HG02623 (cell line): Measurements from ENCODE around the gene HDAC8.

Experiments used
- ATAC-seq: cut with Tn5 transposase; IDR thresholded peaks from one replicate; pipeline ENCODE4 v1.9.1; 2021; ENCODE audit warnings: moderate library complexity; ENCODE audit not compliant: unreplicated experiment

Gene HDAC8

DNA sequence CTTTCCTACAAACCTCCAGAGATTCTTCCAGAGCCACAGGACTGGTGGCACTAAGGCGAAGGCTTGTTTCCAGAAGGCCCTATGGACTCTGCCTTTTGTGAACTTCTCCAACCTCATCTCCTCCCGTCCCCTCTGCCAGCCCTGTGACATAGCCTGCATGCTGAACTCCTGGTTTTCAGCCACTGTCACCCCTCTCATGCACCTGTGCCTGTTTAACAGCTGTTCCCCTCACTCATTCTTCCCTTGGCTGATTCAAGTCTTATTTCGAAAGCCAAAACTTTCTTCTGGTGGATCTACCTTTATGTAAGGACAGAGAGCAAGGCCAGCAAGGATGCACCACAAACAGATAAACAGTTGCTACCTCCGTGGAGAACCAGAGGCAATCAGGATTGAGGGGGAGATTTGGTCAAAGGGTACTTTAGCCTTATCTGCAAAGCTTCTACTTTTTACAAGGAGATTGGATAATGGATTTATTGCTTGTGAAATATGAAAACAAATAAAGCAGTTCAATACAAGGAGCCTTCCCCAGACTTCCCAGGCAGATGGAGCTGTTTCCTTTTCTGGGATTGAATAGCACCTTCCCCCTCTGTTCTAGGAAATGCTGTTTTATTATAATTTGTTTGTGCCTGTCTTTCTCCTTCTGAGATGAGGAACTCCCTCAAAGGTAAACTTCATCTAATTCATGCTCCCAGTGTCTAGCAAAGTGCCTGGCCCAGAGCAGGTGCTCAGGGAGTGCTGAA lies 272.6 kb downstream of the HDAC8 start:
- no peak for ATAC-seq

DNA sequence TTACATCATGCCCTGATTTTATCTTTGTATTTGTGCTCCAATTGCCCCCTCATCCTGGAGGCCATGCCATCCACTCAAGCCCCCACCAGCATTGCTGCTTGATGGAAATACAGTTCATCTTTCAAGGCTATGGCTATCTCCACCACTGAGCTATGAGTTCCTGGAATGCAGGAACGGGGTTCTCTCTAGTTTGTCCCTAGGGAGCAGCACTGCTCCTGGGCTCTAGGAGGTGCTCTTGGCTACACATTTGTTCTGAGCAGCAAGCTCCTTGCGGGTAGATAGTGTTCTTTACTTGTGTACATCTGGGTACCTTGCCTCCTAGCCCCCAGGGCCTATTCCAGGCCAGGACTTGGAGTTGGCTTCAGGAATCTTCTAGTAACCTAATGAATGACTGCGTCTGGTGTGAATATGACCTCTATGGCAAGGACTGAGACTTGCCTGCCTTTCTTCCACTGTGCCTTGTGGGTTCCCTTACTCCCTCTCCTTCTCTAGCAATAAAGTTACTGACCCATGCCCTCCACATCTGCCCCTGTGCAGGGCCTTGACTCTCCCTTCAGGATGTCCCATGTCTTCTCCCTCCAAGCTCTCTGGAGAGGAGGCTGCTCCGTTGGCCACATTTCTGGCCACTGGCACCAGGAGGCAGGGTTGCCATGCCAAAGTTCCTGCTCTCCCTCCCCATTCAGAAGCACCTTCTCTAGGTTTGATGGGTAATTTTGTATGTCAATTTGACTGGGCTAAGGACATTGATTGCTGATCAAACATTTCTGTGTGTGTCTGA lies 274.5 kb downstream of the HDAC8 start:
- ATAC-seq, result no peak

- ATAC-seq, result no peak
Measured at GRCh38 chrX:72296991-72297390, 275.7 kb downstream of the HDAC8 start.

DNA sequence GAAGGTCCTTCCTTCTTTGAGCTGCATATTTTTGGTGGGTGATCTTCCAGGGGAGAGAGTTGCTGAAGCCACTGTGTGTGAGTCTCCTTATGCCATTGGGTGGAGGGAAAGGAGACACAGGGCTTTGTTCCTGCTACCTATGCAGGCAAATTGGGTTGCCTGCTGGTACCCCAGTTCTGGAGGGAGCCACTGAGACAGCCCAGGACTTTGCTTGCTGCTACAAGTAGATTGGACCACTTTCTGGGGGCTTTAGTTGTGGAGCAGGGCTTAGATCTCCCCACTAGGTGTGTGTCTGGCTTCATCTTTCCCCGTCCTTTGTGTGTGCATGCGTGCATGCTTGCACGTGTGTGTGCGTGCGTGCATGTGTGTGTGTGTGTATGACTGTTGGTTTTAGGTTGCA lies 276.9 kb downstream of the HDAC8 start:
- ATAC-seq, result no peak

DNA sequence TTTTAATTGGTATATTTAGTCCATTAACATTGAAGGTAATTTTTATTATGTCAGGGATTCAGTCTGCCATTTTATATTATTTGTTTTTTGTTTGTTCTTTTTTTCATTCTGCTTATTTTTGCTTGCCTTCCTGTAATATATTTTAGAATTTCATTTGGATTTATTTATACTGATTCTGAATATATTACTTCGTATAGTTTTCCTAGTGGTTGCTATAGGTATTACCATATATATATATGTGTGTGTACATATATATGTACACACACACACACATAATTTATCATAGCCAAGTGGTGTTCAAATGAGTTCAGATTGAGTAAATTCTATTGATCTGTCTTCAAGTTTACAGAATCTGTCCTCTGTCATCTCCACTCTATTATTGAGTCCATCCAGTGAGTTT lies 278.1 kb downstream of the HDAC8 start:
- no peak for ATAC-seq

DNA sequence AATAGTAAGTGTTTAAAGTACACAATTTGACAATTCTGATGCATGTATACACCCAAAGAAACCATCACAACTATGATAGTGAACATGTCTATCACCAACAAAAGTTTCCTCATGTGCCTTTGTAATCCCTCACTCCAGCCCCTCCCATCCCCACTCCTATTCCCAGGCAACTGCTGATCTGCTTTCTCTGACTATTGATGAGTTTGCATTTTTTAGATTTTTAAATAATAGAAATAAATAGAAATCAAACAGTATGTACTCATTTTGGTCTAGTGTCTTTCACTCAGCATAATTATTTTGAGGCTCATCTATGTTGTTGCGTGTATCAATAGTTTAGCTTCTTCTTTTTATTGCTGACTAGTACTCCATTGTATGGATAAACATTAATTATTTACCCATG lies 290.3 kb downstream of the HDAC8 start:
- no peak for ATAC-seq

GRCh38 chrX:72280321-72280845 lies 292.3 kb downstream of the HDAC8 start:
- no peak for ATAC-seq
